GM21576 (cell line): ENCODE results near the gene KIAA1217.

ENCODE experiments used
- ATAC-seq: cut with Tn5 transposase; IDR thresholded peaks from one replicate; pipeline ENCODE4 v1.9.1; 2021; ENCODE audit warnings: mild to moderate bottlenecking, moderate library complexity; ENCODE audit not compliant: unreplicated experiment

The KIAA1217 gene, protein sequence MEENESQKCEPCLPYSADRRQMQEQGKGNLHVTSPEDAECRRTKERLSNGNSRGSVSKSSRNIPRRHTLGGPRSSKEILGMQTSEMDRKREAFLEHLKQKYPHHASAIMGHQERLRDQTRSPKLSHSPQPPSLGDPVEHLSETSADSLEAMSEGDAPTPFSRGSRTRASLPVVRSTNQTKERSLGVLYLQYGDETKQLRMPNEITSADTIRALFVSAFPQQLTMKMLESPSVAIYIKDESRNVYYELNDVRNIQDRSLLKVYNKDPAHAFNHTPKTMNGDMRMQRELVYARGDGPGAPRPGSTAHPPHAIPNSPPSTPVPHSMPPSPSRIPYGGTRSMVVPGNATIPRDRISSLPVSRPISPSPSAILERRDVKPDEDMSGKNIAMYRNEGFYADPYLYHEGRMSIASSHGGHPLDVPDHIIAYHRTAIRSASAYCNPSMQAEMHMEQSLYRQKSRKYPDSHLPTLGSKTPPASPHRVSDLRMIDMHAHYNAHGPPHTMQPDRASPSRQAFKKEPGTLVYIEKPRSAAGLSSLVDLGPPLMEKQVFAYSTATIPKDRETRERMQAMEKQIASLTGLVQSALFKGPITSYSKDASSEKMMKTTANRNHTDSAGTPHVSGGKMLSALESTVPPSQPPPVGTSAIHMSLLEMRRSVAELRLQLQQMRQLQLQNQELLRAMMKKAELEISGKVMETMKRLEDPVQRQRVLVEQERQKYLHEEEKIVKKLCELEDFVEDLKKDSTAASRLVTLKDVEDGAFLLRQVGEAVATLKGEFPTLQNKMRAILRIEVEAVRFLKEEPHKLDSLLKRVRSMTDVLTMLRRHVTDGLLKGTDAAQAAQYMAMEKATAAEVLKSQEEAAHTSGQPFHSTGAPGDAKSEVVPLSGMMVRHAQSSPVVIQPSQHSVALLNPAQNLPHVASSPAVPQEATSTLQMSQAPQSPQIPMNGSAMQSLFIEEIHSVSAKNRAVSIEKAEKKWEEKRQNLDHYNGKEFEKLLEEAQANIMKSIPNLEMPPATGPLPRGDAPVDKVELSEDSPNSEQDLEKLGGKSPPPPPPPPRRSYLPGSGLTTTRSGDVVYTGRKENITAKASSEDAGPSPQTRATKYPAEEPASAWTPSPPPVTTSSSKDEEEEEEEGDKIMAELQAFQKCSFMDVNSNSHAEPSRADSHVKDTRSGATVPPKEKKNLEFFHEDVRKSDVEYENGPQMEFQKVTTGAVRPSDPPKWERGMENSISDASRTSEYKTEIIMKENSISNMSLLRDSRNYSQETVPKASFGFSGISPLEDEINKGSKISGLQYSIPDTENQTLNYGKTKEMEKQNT (N-terminal part only)

DNA sequence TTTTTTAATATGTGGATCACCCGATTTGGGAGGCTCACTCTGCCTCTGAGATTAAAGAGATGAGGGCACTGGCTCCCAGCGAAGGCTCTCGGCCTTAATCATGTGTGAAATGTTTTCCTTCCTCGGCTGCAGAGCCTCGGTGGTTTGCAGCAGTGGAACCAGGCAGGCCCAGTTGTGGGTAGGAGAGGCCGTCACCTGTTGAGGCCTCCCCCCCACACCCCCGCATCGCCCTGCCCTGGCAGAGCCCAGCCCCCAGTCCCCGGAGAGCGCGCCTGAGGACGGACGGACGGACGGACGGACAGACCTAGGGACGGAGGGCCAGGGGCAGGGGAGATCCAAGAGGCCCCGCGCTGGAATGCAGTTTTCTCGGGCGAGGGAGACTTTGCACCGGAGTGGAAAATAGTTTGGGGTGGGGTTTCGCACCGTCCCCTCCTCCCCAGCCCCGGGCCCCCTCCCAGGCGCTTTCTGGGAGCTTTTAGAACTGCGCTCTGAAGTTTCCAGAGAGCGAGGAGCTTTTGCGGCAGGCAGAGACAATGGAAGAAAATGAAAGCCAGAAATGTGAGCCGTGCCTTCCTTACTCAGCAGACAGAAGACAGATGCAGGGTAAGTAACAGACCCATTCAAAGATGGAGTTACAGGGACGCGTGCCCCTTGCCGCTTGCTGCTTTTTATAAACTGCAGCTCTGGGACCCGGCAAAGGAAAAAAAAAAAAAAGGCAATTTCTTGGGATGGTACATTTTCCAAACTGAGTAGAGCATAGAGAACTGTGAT lies at the start of gene KIAA1217:
TSS of gene KIAA1217 (plus strand) at position 478 of the 771 bp plus-strand sequence. CDS start at position 534, 56 bp downstream.
- peak; percentile 18 for ATAC-seq

GRCh38 chr10:24162206-24162985 lies 46.5 kb upstream of the KIAA1217 start:
- ATAC-seq, result no peak

DNA sequence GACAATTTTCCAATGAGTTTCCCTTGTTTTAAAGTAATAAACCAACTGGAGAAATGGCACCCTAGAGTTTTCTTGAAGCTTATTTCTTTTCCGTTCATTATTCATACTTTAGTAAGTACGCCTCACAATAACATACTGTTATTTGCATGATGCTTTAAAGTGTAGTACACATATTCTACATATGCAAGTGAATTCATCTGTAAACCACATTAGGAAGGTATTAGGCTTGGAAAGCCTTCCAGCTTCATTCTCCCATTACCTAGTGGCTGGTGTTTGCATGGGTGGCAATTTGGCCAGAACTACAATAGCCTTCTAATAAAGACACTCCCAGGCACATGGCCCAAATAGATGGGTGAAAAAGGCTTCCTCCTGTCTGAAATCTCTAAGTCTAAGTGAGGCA lies 45.5 kb upstream of the KIAA1217 start:
- no peak for ATAC-seq

GRCh38 chr10:24168258-24169170 lies 40.4 kb upstream of the KIAA1217 start:
- ATAC-seq, result no peak

DNA sequence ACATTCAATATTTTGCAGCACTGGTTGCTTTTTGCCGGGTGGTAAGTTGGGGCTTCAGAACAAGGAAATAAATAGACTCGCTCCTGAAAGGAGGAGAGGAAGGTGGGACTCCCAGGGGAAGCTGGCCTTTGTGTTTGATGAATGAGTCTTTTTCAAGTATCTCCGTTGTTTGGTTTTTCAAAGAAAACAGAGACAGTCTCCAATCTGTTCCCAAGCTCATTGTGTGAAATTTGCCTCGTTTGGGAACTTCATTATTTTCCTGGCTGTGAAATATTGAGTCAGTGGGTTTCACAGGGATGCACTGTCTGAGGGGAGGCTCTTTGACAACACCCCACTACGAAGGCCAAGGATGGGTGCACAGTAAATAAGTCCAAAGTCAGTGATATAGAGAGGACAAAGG lies 38.7 kb upstream of the KIAA1217 start:
- no peak for ATAC-seq

DNA sequence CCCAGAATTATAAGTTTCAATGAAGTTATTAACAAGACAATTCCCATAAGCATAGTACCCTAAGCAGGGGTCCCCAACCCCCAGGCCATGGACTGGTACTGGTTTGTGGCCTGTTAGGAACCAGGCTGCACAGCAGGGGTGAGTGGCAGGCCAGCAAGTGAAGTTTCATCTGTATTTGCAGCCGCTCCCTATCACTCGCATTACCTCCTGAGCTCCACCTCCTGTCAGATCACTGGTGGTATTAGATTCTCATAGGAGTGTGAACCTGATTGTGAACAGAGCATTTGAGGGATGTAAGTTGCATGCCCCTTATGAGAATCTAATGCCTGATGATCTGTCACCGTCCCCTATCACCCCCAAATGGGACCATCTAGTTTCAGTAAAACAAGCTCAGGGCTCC lies 36.0 kb upstream of the KIAA1217 start:
- ATAC-seq, result no peak

DNA sequence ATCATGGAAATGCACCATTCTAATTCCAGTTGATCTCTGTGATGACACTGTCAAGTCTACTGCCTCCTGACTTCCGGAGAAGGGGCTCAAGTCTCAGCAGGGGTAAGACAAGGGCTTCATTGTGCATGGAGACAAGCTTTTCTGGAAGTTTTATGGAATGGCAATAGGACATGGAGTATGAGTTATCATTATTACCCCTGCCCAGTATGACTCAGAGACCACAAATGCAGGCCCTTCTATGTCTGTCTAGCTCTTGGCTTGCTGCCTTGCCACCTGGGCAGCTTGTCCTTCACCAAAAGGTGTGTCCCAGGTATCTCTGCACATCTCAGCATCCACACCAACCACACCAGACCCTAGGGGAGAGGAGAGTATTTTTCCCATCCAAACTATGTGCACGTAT lies 34.9 kb upstream of the KIAA1217 start:
- ATAC-seq, result no peak

DNA sequence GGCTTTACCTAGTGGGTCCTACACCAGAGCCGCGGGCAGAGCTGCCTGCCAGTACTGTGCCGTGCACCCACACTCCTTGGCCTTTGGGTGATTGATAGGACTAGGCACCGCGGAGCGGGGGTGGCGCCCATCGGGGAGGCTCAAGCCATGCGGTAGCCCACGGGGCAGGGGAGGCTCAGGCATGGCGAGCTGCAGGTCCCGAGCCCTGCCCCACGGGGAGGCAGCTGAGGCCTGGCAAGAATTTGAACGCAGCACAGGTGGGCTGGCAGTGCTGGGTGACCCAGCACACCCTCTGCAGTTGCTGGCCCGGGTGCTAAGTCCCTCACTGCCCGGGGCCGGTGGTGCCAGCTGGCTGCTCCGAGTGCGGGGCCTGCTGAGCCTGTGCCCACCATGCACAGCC lies 32.3 kb upstream of the KIAA1217 start:
- no peak for ATAC-seq

- ATAC-seq, result no peak
These were observed 31.3 kb upstream of the KIAA1217 start for GRCh38 chr10:24177636-24178035.

DNA sequence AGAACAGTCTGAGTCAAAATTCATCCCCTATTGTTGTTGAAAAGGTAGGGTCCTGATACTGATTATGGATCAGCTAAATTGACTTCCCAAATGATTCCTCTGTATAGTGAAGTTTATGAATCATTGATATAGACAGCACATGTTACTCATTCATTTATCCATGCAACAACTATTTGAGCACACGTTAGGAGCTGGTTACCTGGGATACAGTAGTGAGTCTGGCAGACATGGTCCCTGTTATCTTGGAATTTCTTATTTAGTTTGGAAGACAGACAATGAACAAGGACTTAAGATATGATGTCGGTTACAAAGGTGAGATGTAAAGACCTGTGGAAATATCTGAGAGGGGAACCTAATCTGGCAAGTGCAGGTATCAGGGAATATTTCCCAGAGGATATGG lies 28.0 kb upstream of the KIAA1217 start:
- no peak for ATAC-seq

- ATAC-seq, result no peak
These were observed 24.5 kb upstream of the KIAA1217 start for GRCh38 chr10:24184455-24184854.

DNA sequence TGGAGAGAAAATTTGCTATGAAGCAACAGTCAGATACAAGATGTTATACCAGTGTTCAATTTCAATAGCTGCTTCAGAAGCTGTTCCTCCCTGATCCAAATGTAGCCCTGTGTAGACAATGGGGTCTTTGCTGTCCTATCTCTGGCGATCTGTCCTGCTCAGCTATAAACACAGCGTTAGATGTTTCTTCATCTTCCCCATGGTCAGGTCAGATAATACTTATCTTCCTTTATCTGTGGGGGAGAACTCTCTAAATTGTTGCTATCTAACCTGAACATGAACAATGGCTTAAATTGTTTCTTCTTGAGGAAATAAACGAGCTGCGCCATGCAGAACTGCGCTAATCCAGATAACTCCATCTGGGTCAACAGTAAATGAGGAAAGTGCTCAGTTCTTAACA lies 15.6 kb upstream of the KIAA1217 start:
- no peak for ATAC-seq

DNA sequence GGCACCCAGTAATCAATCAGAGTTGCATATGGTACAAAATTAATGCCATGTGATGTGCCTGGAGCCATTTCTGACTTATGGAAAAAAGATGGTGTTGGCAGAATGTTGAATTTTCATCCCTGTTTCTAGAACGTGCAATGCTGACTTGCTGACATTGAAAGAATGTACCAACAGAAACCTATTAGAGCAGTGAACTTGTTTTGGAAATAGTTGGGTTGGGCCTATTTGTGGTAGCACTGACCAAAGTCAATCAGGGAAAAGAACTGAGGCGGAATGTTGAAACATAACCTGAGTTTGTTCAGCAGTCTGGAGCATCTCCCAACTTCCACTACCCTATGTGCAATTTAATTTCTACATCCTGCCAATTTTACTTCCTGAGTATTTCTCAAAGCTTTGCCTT lies 11.7 kb upstream of the KIAA1217 start:
- ATAC-seq, result no peak

- ATAC-seq, result no peak
These were observed 7.3 kb upstream of the KIAA1217 start for GRCh38 chr10:24201503-24202180.

- ATAC-seq, result no peak
These were observed 6.8 kb upstream of the KIAA1217 start for GRCh38 chr10:24202181-24202570.

DNA sequence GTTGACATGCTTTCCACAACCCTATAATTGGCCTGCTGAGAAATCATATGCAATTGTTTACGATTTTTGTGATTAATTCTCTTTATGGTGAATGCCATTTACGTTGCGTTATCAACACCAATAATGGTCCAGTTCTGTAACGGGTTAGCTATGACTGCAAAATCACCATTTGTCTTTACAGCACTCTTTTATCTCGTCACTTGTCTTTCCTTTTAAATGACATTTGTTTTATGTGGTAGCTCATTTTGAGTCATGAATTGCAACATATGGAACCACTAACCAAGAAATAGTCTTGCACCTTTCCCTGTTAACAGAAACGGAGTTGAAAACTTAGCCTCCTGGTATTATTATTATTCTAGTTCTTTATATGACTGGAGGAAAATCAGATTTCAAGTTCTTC lies 3.1 kb upstream of the KIAA1217 start:
- no peak for ATAC-seq

GRCh38 chr10:24206334-24206733 lies 2.6 kb upstream of the KIAA1217 start:
- ATAC-seq, result no peak

- no peak for ATAC-seq
These were observed 2.0 kb upstream of the KIAA1217 start for GRCh38 chr10:24206926-24207325.
